DND-41 (cell line): ENCODE measurements around the gene OTOGL.

Source experiments
- CTCF ChIP-seq: IDR thresholded peaks from 2 replicates; pipeline ENCODE4 v1.5.1; 2012; ENCODE audit warnings: borderline replicate concordance, low read length, moderate library complexity, mild to moderate bottlenecking; ENCODE audit not compliant: poor library complexity, severe bottlenecking; ENCODE audit errors: extremely low read depth
- EZH2 ChIP-seq: IDR thresholded peaks from 3 replicates; pipeline ENCODE4 v1.6.1; 2012; ENCODE audit warnings: borderline replicate concordance, low read depth, mild to moderate bottlenecking, moderate library complexity, low read length, inconsistent platforms; ENCODE audit not compliant: severe bottlenecking

DNA sequence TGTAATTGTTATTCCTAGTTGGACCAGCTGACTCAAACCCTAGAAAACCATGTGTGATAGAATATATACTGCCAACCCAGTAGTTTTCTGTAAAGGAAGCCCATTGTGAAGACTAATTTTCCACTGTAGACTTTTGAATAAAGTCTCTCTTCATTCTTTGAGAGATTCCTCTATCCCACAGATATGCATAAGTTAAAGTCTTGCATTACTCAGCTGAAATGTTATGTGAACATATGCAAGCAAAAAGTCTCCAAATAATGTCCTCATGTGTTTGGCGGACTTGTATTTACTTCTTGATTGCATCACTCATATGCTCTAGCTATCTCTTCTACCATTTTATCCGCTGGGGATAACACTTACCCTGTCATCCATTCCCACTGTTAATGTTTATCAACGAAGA lies 35.1 kb upstream of the OTOGL start:
- no peak for TF ChIP-seq CTCF
- no peak for TF ChIP-seq EZH2
